Astrocyte (in vitro differentiated cells and primary cell): ENCODE data around the gene SPRTN.

Experiments used
- CTCF ChIP-seq: IDR thresholded peaks from 2 replicates; pipeline ENCODE4 v1.5.1; 2011; ENCODE audit warnings: low read depth, mild to moderate bottlenecking, inconsistent platforms, low read length, moderate library complexity; ENCODE audit not compliant: insufficient read depth
- EZH2 ChIP-seq: IDR thresholded peaks from 2 replicates; pipeline ENCODE4 v1.6.1; 2012; ENCODE audit warnings: mild to moderate bottlenecking, low read length, inconsistent platforms; ENCODE audit not compliant: insufficient read depth

- TF ChIP-seq EZH2 = no peak
- TF ChIP-seq CTCF = no peak
These were observed 34.4 kb downstream of the SPRTN start for GRCh38 chr1:231372501-231372900.
